HG02885 (cell line): ENCODE data around the gene ZSCAN22.
A peak's percentile ranks its signal among the peaks of the same experiment; 100 is the strongest.
"Not testable (repeated sequence)": the region's sequence is repeated elsewhere in the genome, so short reads cannot be mapped to it uniquely, and the experiment has no call there.

ENCODE experiments used
- ATAC-seq: cut with Tn5 transposase; IDR thresholded peaks from one replicate; pipeline ENCODE4 v1.9.1; 2021; ENCODE audit warnings: mild to moderate bottlenecking; ENCODE audit not compliant: unreplicated experiment, poor library complexity

The ZSCAN22 gene

GRCh38 chr19:58368561-58369360 lies 42.0 kb downstream of the ZSCAN22 start:
- no peak for ATAC-seq

GRCh38 chr19:58372311-58373133 lies 45.7 kb downstream of the ZSCAN22 start:
- no peak for ATAC-seq

- ATAC-seq, result no peak
Measured at GRCh38 chr19:58374200-58374599, 47.4 kb downstream of the ZSCAN22 start.

GRCh38 chr19:58376724-58377123 lies 49.9 kb downstream of the ZSCAN22 start:
- ATAC-seq, result not testable (repeated sequence)

GRCh38 chr19:58379246-58379645 lies 52.5 kb downstream of the ZSCAN22 start:
- no peak for ATAC-seq

- ATAC-seq, result no peak
Measured at GRCh38 chr19:58380037-58380661, 53.4 kb downstream of the ZSCAN22 start.

- peak; percentile 79 for ATAC-seq
Measured at GRCh38 chr19:58380662-58381459, 54.1 kb downstream of the ZSCAN22 start, which contains the start of gene ZNF837. TSS of gene ZNF837 (minus strand) at chr19:58381030. CDS start at chr19:58369332, 11,698 bp downstream.

GRCh38 chr19:58381460-58382212 lies 54.8 kb downstream of the ZSCAN22 start:
- ATAC-seq, result no peak

- no peak for ATAC-seq
Measured at GRCh38 chr19:58382997-58383603, 56.3 kb downstream of the ZSCAN22 start.

GRCh38 chr19:58385313-58385890 lies 58.6 kb downstream of the ZSCAN22 start:
- no peak for ATAC-seq

- ATAC-seq, result peak; percentile 12
Measured at GRCh38 chr19:58385891-58386575, 59.2 kb downstream of the ZSCAN22 start.

- ATAC-seq, result peak; percentile 89
Measured at GRCh38 chr19:58386576-58387337, 60.0 kb downstream of the ZSCAN22 start, which contains the start of gene RPS5. TSS of gene RPS5 (plus strand) at chr19:58387269. CDS start at chr19:58388138, 869 bp downstream.

GRCh38 chr19:58387338-58388174 lies 60.8 kb downstream of the ZSCAN22 start:
- ATAC-seq, result no peak

- ATAC-seq, result no peak
Measured at GRCh38 chr19:58388175-58388526, 61.4 kb downstream of the ZSCAN22 start.
